Testis (tissue), 2 donors: ENCODE measurements around the gene KLHL29.

Experiments used
- CTCF ChIP-seq, 3 experiments: fragments of 450-650 bp in 2 of 3; fragments of 200-600 bp in 1 of 3; sonication (generic) in 1 of 3; IDR thresholded peaks; one replicate each; pipeline ENCODE4 v1.5.1; 2016 to 2019; ENCODE audit warnings: antibody characterized with exemption in 3 of 3, mild to moderate bottlenecking in 2 of 3, moderate library complexity in 1 of 3
- POLR2A ChIP-seq: fragments of 450-650 bp; IDR thresholded peaks from one replicate; pipeline ENCODE4 v1.6.1; 2017; ENCODE audit warnings: antibody characterized with exemption, mild to moderate bottlenecking, moderate library complexity

- TF ChIP-seq CTCF (IDR thresholded peaks at IDR 0.05) (no peak), POLR2A (no peak)
Observed at GRCh38 chr2:23486684-23487075, 101.7 kb downstream of the KLHL29 start.
